Karpas-422 (cell line): ENCODE results near the gene EMX1. TPM values are rescaled to one million over a fixed set of nuclear protein-coding genes. Genes with fewer than 3 reads are reported as not detected.

Source experiments
- DNase-seq: peaks from one replicate; pipeline ENCODE4 v3.0.0-alpha.2; 2015
- H2AFZ ChIP-seq: fragments of 200-600 bp; sonication (generic); 2 replicates; pipeline ENCODE4 v1.6.1; 2014; ENCODE audit warnings: antibody characterized with exemption, low read length, mixed read lengths
- H3K27ac ChIP-seq: fragments of 200-600 bp; sonication (generic); 2 replicates; pipeline ENCODE4 v1.5.1; 2014; ENCODE audit warnings: mild to moderate bottlenecking, low read length, moderate library complexity
- H3K27me3 ChIP-seq: fragments of 200-600 bp; sonication (generic); 2 replicates; pipeline ENCODE4 v1.6.1; 2014; ENCODE audit warnings: low read length, mixed read lengths
- H3K36me3 ChIP-seq: fragments of 200-600 bp; sonication (generic); 2 replicates; pipeline ENCODE4 v1.6.1; 2014; ENCODE audit warnings: low read length, mixed read lengths; ENCODE audit not compliant: insufficient read depth
- H3K4me1 ChIP-seq: fragments of 200-600 bp; sonication (generic); 2 replicates; pipeline ENCODE4 v1.6.1; 2014; ENCODE audit warnings: mild to moderate bottlenecking, low read length, mixed read lengths
- H3K4me2 ChIP-seq: fragments of 200-600 bp; sonication (generic); 2 replicates; pipeline ENCODE4 v1.6.1; 2014; ENCODE audit warnings: low read length, low read depth, mild to moderate bottlenecking; ENCODE audit not compliant: poor library complexity, severe bottlenecking
- H3K4me3 ChIP-seq: fragments of 200-600 bp; sonication (generic); 2 replicates; pipeline ENCODE4 v1.5.1; 2014; ENCODE audit warnings: mild to moderate bottlenecking, antibody characterized with exemption, low read length, mixed read lengths
- H3K79me2 ChIP-seq: fragments of 200-600 bp; sonication (generic); 2 replicates; pipeline ENCODE4 v1.6.1; 2014; ENCODE audit warnings: mild to moderate bottlenecking, low read length, mixed read lengths
- H3K9ac ChIP-seq: fragments of 200-600 bp; sonication (generic); 2 replicates; pipeline ENCODE4 v1.6.0; 2014; ENCODE audit warnings: low read length
- H3K9me2 ChIP-seq: fragments of 200-600 bp; sonication (generic), shearing (Covaris generic); replicated peaks from 2 replicates; pipeline ENCODE4 v1.6.0; 2014; ENCODE audit warnings: mild to moderate bottlenecking, low read length, moderate library complexity; ENCODE audit not compliant: insufficient read depth
- H3K9me3 ChIP-seq: fragments of 300-700, 200-600 bp; sonication (generic); 2 replicates; pipeline ENCODE4 v1.6.1; 2014; ENCODE audit warnings: low read length, mixed read lengths
- H4K20me1 ChIP-seq: fragments of 200-600 bp; sonication (generic); 2 replicates; pipeline ENCODE4 v1.6.1; 2014; ENCODE audit warnings: mild to moderate bottlenecking, antibody characterized with exemption, low read length, low read depth; ENCODE audit not compliant: insufficient read depth
- total RNA-seq: library from RNA; depleted of rRNA; stranded (reverse); fragments of >200 nt; shearing (Covaris generic); gene quantifications from 2 replicates; pipeline ENCODE4 v1.2.3, GENCODE V29; 2014; ENCODE audit warnings: low replicate concordance

The EMX1 gene
- total RNA-seq, 1 experiment from 2014 or later = not detected

- H3K9me3 ChIP-seq = no peaks in the 10 kb centered on the region
- H3K36me3 ChIP-seq = no peaks in the 10 kb centered on the region
- no peak overlapping the region for H3K27ac ChIP-seq
- H3K4me2 ChIP-seq = no peak overlapping the region
- H3K4me1 ChIP-seq = no peaks in the 10 kb centered on the region
- H3K27me3 ChIP-seq = no peaks in the 10 kb centered on the region
- H3K9me2 ChIP-seq = no peaks in the 10 kb centered on the region
- H2AFZ ChIP-seq = no peak overlapping the region
- no peak for DNase-seq
- no peak overlapping the region for H3K9ac ChIP-seq
- no peak overlapping the region for H3K4me3 ChIP-seq
- 0 out of 2 replicates have a peak, but pooled peaks cover 6% of the 10 kb centered on the region for H4K20me1 ChIP-seq
- no peaks in the 10 kb centered on the region for H3K79me2 ChIP-seq
These were observed 36.2 kb downstream of the EMX1 start for GRCh38 chr2:72953528-72953927.

- no peak overlapping the region for H3K27ac ChIP-seq
- H3K9me2 ChIP-seq = no peaks in the 10 kb centered on the region
- no peaks in the 10 kb centered on the region for H3K79me2 ChIP-seq
- no peaks in the 10 kb centered on the region for H3K4me1 ChIP-seq
- no peak overlapping the region for H3K9ac ChIP-seq
- H3K4me2 ChIP-seq = no peak overlapping the region
- no peak overlapping the region for H2AFZ ChIP-seq
- H4K20me1 ChIP-seq = 0 out of 2 replicates have a peak, but pooled peaks cover 6% of the 10 kb centered on the region
- no peak for DNase-seq
- no peak overlapping the region for H3K4me3 ChIP-seq
- no peaks in the 10 kb centered on the region for H3K36me3 ChIP-seq
- no peaks in the 10 kb centered on the region for H3K9me3 ChIP-seq
- no peaks in the 10 kb centered on the region for H3K27me3 ChIP-seq
These were observed 36.7 kb downstream of the EMX1 start for GRCh38 chr2:72953976-72954375.

- Histone ChIP-seq H2AFZ (no peak overlapping the region), H3K27ac (no peak overlapping the region), H3K4me1 (no peaks in the 10 kb centered on the region), H3K36me3 (no peaks in the 10 kb centered on the region), H3K4me3 (no peak overlapping the region), H4K20me1 (0 out of 2 replicates have a peak, but pooled peaks cover 6% of the 10 kb centered on the region), H3K4me2 (no peak overlapping the region), H3K79me2 (no peaks in the 10 kb centered on the region), H3K27me3 (no peaks in the 10 kb centered on the region), H3K9me3 (no peaks in the 10 kb centered on the region), H3K9me2 (no peaks in the 10 kb centered on the region), H3K9ac (no peak overlapping the region)
- DNase-seq = no peak
These were observed 37.3 kb downstream of the EMX1 start for GRCh38 chr2:72954376-72955227.

- no peaks in the 10 kb centered on the region for H3K4me1 ChIP-seq
- no peak overlapping the region for H3K4me2 ChIP-seq
- no peak overlapping the region for H3K9ac ChIP-seq
- peaks cover 2% of the 10 kb centered on the region; the same call in 1 of the 2 replicates for H4K20me1 ChIP-seq
- no peaks in the 10 kb centered on the region for H3K27me3 ChIP-seq
- no peaks in the 10 kb centered on the region for H3K79me2 ChIP-seq
- no peak overlapping the region for H3K4me3 ChIP-seq
- no peak for DNase-seq
- H3K36me3 ChIP-seq = no peaks in the 10 kb centered on the region
- no peaks in the 10 kb centered on the region for H3K9me3 ChIP-seq
- no peaks in the 10 kb centered on the region for H3K9me2 ChIP-seq
- H2AFZ ChIP-seq = no peak overlapping the region
- H3K27ac ChIP-seq = no peak overlapping the region
These were observed 38.1 kb downstream of the EMX1 start for GRCh38 chr2:72955228-72956049.

GRCh38 chr2:72956050-72956395, 38.7 kb downstream of the EMX1 start:
- H3K9me2 ChIP-seq = no peaks in the 10 kb centered on the region
- no peak for DNase-seq
- H3K27me3 ChIP-seq = no peaks in the 10 kb centered on the region
- H3K79me2 ChIP-seq = no peaks in the 10 kb centered on the region
- no peak overlapping the region for H3K27ac ChIP-seq
- no peaks in the 10 kb centered on the region for H3K9me3 ChIP-seq
- no peaks in the 10 kb centered on the region for H3K36me3 ChIP-seq
- H3K9ac ChIP-seq = no peak overlapping the region
- no peak overlapping the region for H3K4me3 ChIP-seq
- no peaks in the 10 kb centered on the region; the same call in 1 of the 2 replicates for H4K20me1 ChIP-seq
- no peak overlapping the region for H2AFZ ChIP-seq
- no peaks in the 10 kb centered on the region for H3K4me1 ChIP-seq
- H3K4me2 ChIP-seq = no peak overlapping the region

GRCh38 chr2:72956936-72957335, 39.6 kb downstream of the EMX1 start:
- Histone ChIP-seq H3K79me2 (no peaks in the 10 kb centered on the region), H4K20me1 (no peaks in the 10 kb centered on the region; the same call in 1 of the 2 replicates)
- no peak for DNase-seq

GRCh38 chr2:72958542-72959385, 41.4 kb downstream of the EMX1 start:
- Histone ChIP-seq H3K4me1 (no peaks in the 10 kb centered on the region), H3K4me2 (no peak overlapping the region), H3K9me2 (no peaks in the 10 kb centered on the region), H3K9me3 (no peaks in the 10 kb centered on the region), H3K4me3 (no peak overlapping the region), H3K9ac (no peak overlapping the region), H3K27me3 (no peaks in the 10 kb centered on the region), H3K36me3 (no peaks in the 10 kb centered on the region), H2AFZ (no peak overlapping the region), H4K20me1 (no peaks in the 10 kb centered on the region; the same call in 1 of the 2 replicates), H3K79me2 (no peaks in the 10 kb centered on the region), H3K27ac (no peak overlapping the region)
- DNase-seq = no peak

More at GRCh38 chr2:72956936-72957335, 39.6 kb downstream of the EMX1 start:
- Histone ChIP-seq H3K9ac (no peak overlapping the region), H3K36me3 (no peaks in the 10 kb centered on the region), H3K27ac (no peak overlapping the region), H3K9me3 (no peaks in the 10 kb centered on the region), H3K4me2 (no peak overlapping the region), H3K27me3 (no peaks in the 10 kb centered on the region), H3K9me2 (no peaks in the 10 kb centered on the region), H2AFZ (no peak overlapping the region), H3K4me1 (no peaks in the 10 kb centered on the region), H3K4me3 (no peak overlapping the region)
